ENCODE measurements around the gene HMG20A. TPM values are rescaled to one million over a fixed set of nuclear protein-coding genes. Genes with fewer than 3 reads are reported as not detected.

Gene HMG20A
- 10 to 100 TPM; 33.2 to 65.7 (median 48.5) TPM for polyA plus RNA-seq (ENCODE audit: insufficient read length in 10 of 10)
- long read RNA-seq, donor 1, full-length matches to known transcripts, result 21 of 21 reads
- long read RNA-seq, donor 1, partial matches to known transcripts, result 0 of 21 reads
- long read RNA-seq, donor 1, other reads (novel, unspliced or antisense), result 0 of 21 reads
- long read RNA-seq, donor 2, full-length matches to known transcripts, result 11 of 11 reads
- long read RNA-seq, donor 2, partial matches to known transcripts, result 0 of 11 reads
- long read RNA-seq, donor 2, other reads (novel, unspliced or antisense), result 0 of 11 reads
- long read RNA-seq, donor 3, partial matches to known transcripts, result 0 of 1 reads
- long read RNA-seq, donor 3, other reads (novel, unspliced or antisense), result 0 of 1 reads
- long read RNA-seq, donor 4, full-length matches to known transcripts, result 16 of 16 reads
- long read RNA-seq, donor 4, partial matches to known transcripts, result 0 of 16 reads
- long read RNA-seq, donor 4, other reads (novel, unspliced or antisense), result 0 of 16 reads
- long read RNA-seq, donor 5, full-length matches to known transcripts, result 24 of 24 reads
- long read RNA-seq, donor 5, partial matches to known transcripts, result 0 of 24 reads
- long read RNA-seq, donor 5, other reads (novel, unspliced or antisense), result 0 of 24 reads
- long read RNA-seq, donor 6, full-length matches to known transcripts, result 26 of 26 reads
- long read RNA-seq, donor 6, partial matches to known transcripts, result 0 of 26 reads
- long read RNA-seq, donor 6, other reads (novel, unspliced or antisense), result 0 of 26 reads
- long read RNA-seq, donor 7, full-length matches to known transcripts, result 23 of 23 reads
- long read RNA-seq, donor 7, partial matches to known transcripts, result 0 of 23 reads
- long read RNA-seq, donor 7, other reads (novel, unspliced or antisense), result 0 of 23 reads
- long read RNA-seq, donor 8, full-length matches to known transcripts, result 22 of 22 reads
- long read RNA-seq, donor 8, partial matches to known transcripts, result 0 of 22 reads
- long read RNA-seq, donor 8, other reads (novel, unspliced or antisense), result 0 of 22 reads
- long read RNA-seq, donor 9, full-length matches to known transcripts, result 4 of 4 reads
- long read RNA-seq, donor 9, partial matches to known transcripts, result 0 of 4 reads
- long read RNA-seq, donor 9, other reads (novel, unspliced or antisense), result 0 of 4 reads

GRCh38 chr15:77420610-77421369, at the start of gene HMG20A:
TSS of gene HMG20A (plus strand) at chr15:77420888. CDS start at chr15:77458408, 37,520 bp downstream.
- peak in 2 of 3 donors; percentile 91 to 96 for DNase-seq

GRCh38 chr15:77371850-77372563, 48.7 kb upstream of the HMG20A start:
- DNase-seq, result no peak

- no peak for DNase-seq
These were observed 47.2 kb upstream of the HMG20A start for GRCh38 chr15:77373441-77373840.

- DNase-seq, result no peak
These were observed 45.6 kb upstream of the HMG20A start for GRCh38 chr15:77375133-77375532.

- no peak for DNase-seq
These were observed 43.9 kb upstream of the HMG20A start for GRCh38 chr15:77376770-77377169.

GRCh38 chr15:77380033-77380432, 40.7 kb upstream of the HMG20A start:
- no peak for DNase-seq

- no peak for DNase-seq
These were observed 36.6 kb upstream of the HMG20A start for GRCh38 chr15:77384086-77384485.

- DNase-seq, result no peak
These were observed 35.9 kb upstream of the HMG20A start for GRCh38 chr15:77384589-77385359.

GRCh38 chr15:77386626-77387025, 34.1 kb upstream of the HMG20A start:
- DNase-seq, result no peak

- peak in 1 of 3 donors; percentile 18 for DNase-seq
These were observed 33.2 kb upstream of the HMG20A start for GRCh38 chr15:77387365-77388105.

- DNase-seq, result no peak
These were observed 29.2 kb upstream of the HMG20A start for GRCh38 chr15:77391372-77391951.

GRCh38 chr15:77392762-77393470, 27.8 kb upstream of the HMG20A start:
- DNase-seq, result no peak

GRCh38 chr15:77393471-77393840, 27.2 kb upstream of the HMG20A start:
- DNase-seq, result no peak

- no peak for DNase-seq
These were observed 25.5 kb upstream of the HMG20A start for GRCh38 chr15:77395013-77395774.

GRCh38 chr15:77396692-77397091, 24.0 kb upstream of the HMG20A start:
- no peak for DNase-seq

GRCh38 chr15:77398927-77399326, 21.8 kb upstream of the HMG20A start:
- no peak for DNase-seq

GRCh38 chr15:77400258-77400657, 20.4 kb upstream of the HMG20A start:
- DNase-seq, result no peak

All from muscle of back (tissue), 13 donors.